ENCODE results near the gene BCL2A1.

DNA sequence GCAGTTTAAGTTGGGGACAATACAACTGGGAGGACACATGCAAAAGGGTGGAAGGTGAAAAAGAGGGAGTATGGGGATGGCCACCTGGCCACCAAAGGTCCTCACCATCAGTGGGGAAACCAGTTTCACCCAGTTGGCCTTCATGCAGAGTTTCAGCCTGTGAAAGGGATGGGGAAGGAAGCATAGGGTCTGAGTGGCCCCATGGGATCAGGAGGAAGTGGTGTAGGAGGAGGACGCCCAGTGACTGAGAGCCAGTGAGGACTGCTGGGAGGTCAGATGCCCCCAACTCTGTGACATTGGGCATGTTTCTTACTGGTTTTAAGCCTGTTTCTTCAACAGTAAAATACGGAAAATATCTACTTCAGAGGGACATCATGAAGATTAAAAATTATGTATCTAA lies 16.3 kb downstream of the BCL2A1 start:
- TF ChIP-seq, protein P1, sequence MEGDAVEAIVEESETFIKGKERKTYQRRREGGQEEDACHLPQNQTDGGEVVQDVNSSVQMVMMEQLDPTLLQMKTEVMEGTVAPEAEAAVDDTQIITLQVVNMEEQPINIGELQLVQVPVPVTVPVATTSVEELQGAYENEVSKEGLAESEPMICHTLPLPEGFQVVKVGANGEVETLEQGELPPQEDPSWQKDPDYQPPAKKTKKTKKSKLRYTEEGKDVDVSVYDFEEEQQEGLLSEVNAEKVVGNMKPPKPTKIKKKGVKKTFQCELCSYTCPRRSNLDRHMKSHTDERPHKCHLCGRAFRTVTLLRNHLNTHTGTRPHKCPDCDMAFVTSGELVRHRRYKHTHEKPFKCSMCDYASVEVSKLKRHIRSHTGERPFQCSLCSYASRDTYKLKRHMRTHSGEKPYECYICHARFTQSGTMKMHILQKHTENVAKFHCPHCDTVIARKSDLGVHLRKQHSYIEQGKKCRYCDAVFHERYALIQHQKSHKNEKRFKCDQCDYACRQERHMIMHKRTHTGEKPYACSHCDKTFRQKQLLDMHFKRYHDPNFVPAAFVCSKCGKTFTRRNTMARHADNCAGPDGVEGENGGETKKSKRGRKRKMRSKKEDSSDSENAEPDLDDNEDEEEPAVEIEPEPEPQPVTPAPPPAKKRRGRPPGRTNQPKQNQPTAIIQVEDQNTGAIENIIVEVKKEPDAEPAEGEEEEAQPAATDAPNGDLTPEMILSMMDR (optimal IDR thresholded peaks at IDR 0.05 in 1 of 3, IDR thresholded peaks at IDR 0.05 in 1 of 3, conservative IDR thresholded peaks at IDR 0.05 in 1 of 3; ENCODE audit: extremely low read depth in 1 of 3, insufficient read depth in 2 of 3, low read length in 3 of 3): no peak
- no peak for TF ChIP-seq EZH2 (IDR thresholded peaks at IDR 0.05; ENCODE audit: low read length)
